ENCODE results near the gene MYOZ3. TPM values are rescaled to one million over a fixed set of nuclear protein-coding genes. Genes with fewer than 3 reads are reported as not detected.

MYOZ3 gene
- total RNA-seq, 1 experiment from 2014 or later, result 0.10 TPM

DNA sequence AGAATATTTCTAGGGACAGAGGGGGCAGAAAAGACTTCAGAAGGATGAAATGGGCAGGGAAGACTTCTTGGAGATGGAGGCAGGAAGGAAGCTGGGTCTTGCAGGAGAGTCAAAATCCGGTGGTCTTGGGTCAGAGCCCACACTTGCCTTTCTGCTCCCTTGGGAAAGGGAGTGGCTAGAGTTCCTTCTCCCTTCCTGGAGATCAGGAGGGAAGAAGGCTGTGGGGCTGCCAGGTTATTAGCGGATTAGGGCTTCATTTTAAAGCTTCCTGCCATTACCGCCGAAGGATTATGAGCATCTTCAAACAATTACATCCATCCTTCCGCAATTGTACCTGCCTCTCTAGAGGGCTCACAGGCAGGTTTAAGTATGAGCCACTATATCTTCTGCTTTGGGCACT, 39.8 kb upstream of the MYOZ3 start:
- no peak overlapping the region for H3K4me3 ChIP-seq (replicated peaks in 1 of 2; ENCODE audit: low read depth in 1 of 2, low read length in 2 of 2)
- TF ChIP-seq YY1 (IDR thresholded peaks at IDR 0.05; ENCODE audit: extremely low read depth, insufficient replicate concordance, low read depth, low read length), result no peak
- TF ChIP-seq, protein P1, sequence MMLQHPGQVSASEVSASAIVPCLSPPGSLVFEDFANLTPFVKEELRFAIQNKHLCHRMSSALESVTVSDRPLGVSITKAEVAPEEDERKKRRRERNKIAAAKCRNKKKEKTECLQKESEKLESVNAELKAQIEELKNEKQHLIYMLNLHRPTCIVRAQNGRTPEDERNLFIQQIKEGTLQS (IDR thresholded peaks at IDR 0.05), result no peak
- no peak for TF ChIP-seq EZH2phosphoT487 (IDR thresholded peaks at IDR 0.05; ENCODE audit: borderline replicate concordance)
- H3K9me2 ChIP-seq (ENCODE audit: insufficient read depth), result no peaks in the 10 kb centered on the region
- no peaks in the 10 kb centered on the region for H3K36me3 ChIP-seq (ENCODE audit: control insufficient read depth in 1 of 2, insufficient read depth in 2 of 2, low read length in 2 of 2)
- no peak overlapping the region for H3K4me2 ChIP-seq (ENCODE audit: low read length)
- ChIA-PET CTCF (no interaction called here), RAD21 (ENCODE audit: low non-redundant PET in 1 of 2, low total read pairs in 2 of 2, uncharacterized antibody in 2 of 2, unreplicated experiment in 2 of 2) (no interaction called here), POLR2A (no interaction called here)
- ATAC-seq (no peak), DNase-seq (ENCODE audit: low read depth, low spot score) (no peak)
- no peaks in the 10 kb centered on the region for H3K79me2 ChIP-seq (ENCODE audit: insufficient read depth, low read length)
- H3K27me3 ChIP-seq (ENCODE audit: insufficient read depth, low read length), result no peaks in the 10 kb centered on the region
- H4K20me1 ChIP-seq (ENCODE audit: insufficient read depth), result no peaks in the 10 kb centered on the region
- H3K27ac ChIP-seq (ENCODE audit: low read depth, low read length), result no peak overlapping the region
- no TSS peak for BruUV-seq (replicated peaks)
- H3K9me3 ChIP-seq (ENCODE audit: control insufficient read depth in 1 of 2, insufficient read depth in 1 of 2, low read depth in 1 of 2, low read length in 2 of 2), result no peaks in the 10 kb centered on the region
- intact Hi-C loops (cut with micrococcal nuclease), result no loop called here
- H2AFZ ChIP-seq (ENCODE audit: low read depth, low read length, poor library complexity, severe bottlenecking), result no peak overlapping the region
- peaks cover 27 to 36% of the 10 kb centered on the region in 2 experiments for H3K4me1 ChIP-seq (ENCODE audit: control insufficient read depth in 1 of 2, insufficient read depth in 2 of 2, low read length in 2 of 2)
- H3K9ac ChIP-seq (ENCODE audit: low read length), result no peak overlapping the region

DNA sequence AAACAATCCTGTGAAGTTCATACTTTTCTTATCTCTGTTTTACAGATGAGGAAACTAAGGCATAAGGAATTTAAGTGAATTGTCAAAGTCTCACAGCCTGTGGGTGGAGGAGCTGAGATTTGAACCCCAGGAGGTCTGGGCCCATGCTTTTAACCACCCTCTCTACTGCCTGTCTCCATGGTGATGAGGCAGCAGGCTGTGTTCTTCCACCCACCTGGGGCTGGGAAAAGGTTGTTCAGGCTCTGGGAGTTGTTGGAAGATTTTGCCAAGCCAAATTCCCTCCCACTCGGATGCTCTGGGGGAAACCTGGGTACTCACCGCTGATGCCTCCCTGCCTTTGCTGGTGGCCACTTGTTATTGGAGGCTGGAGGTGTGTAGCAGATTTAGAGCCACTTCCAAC, 38.9 kb upstream of the MYOZ3 start:
- Histone ChIP-seq H2AFZ (ENCODE audit: low read depth, low read length, poor library complexity, severe bottlenecking) (no peak overlapping the region), H3K4me2 (ENCODE audit: low read length) (no peak overlapping the region), H3K79me2 (ENCODE audit: insufficient read depth, low read length) (no peaks in the 10 kb centered on the region), H3K4me3 (replicated peaks in 1 of 2; ENCODE audit: low read depth in 1 of 2, low read length in 2 of 2) (no peak overlapping the region), H3K27me3 (ENCODE audit: insufficient read depth, low read length) (no peaks in the 10 kb centered on the region), H3K36me3 (ENCODE audit: control insufficient read depth in 1 of 2, insufficient read depth in 2 of 2, low read length in 2 of 2) (no peaks in the 10 kb centered on the region), H4K20me1 (ENCODE audit: insufficient read depth) (no peaks in the 10 kb centered on the region), H3K9ac (ENCODE audit: low read length) (no peak overlapping the region), H3K9me2 (ENCODE audit: insufficient read depth) (no peaks in the 10 kb centered on the region), H3K9me3 (ENCODE audit: control insufficient read depth in 1 of 2, insufficient read depth in 1 of 2, low read depth in 1 of 2, low read length in 2 of 2) (no peaks in the 10 kb centered on the region), H3K27ac (ENCODE audit: low read depth, low read length) (no peak overlapping the region), H3K4me1 (ENCODE audit: control insufficient read depth in 1 of 2, insufficient read depth in 2 of 2, low read length in 2 of 2) (peaks cover 19 to 34% of the 10 kb centered on the region in 2 experiments)
- intact Hi-C loops (cut with micrococcal nuclease), result no loop called here
- POLR2A ChIA-PET, result no interaction called here
- TF ChIP-seq CEBPB (IDR thresholded peaks at IDR 0.05; ENCODE audit: low read depth) (no peak), EZH2 (IDR thresholded peaks at IDR 0.05) (no peak), FOSL1 (IDR thresholded peaks at IDR 0.05; ENCODE audit: low read depth) (no peak), JUND (IDR thresholded peaks at IDR 0.05) (no peak), EGR1 (IDR thresholded peaks at IDR 0.05; ENCODE audit: low read depth) (no peak), SRF (IDR thresholded peaks at IDR 0.05; ENCODE audit: low read depth) (no peak), ZFX (IDR thresholded peaks at IDR 0.05) (no peak), POLR2AphosphoS5 (IDR thresholded peaks at IDR 0.05; ENCODE audit: low read depth, low read length) (no peak), YY1 (IDR thresholded peaks at IDR 0.05; ENCODE audit: extremely low read depth, insufficient replicate concordance, low read depth, low read length) (no peak)
- TF ChIP-seq, protein P2, sequence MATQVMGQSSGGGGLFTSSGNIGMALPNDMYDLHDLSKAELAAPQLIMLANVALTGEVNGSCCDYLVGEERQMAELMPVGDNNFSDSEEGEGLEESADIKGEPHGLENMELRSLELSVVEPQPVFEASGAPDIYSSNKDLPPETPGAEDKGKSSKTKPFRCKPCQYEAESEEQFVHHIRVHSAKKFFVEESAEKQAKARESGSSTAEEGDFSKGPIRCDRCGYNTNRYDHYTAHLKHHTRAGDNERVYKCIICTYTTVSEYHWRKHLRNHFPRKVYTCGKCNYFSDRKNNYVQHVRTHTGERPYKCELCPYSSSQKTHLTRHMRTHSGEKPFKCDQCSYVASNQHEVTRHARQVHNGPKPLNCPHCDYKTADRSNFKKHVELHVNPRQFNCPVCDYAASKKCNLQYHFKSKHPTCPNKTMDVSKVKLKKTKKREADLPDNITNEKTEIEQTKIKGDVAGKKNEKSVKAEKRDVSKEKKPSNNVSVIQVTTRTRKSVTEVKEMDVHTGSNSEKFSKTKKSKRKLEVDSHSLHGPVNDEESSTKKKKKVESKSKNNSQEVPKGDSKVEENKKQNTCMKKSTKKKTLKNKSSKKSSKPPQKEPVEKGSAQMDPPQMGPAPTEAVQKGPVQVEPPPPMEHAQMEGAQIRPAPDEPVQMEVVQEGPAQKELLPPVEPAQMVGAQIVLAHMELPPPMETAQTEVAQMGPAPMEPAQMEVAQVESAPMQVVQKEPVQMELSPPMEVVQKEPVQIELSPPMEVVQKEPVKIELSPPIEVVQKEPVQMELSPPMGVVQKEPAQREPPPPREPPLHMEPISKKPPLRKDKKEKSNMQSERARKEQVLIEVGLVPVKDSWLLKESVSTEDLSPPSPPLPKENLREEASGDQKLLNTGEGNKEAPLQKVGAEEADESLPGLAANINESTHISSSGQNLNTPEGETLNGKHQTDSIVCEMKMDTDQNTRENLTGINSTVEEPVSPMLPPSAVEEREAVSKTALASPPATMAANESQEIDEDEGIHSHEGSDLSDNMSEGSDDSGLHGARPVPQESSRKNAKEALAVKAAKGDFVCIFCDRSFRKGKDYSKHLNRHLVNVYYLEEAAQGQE (IDR thresholded peaks at IDR 0.05; ENCODE audit: low read depth), result no peak
- ATAC-seq, result no peak
- no peak for DNase-seq (ENCODE audit: low read depth, low spot score)
- BruUV-seq (replicated peaks), result no TSS peak
- CTCF ChIA-PET, result no interaction called here
- RAD21 ChIA-PET (ENCODE audit: low non-redundant PET in 1 of 2, low total read pairs in 2 of 2, uncharacterized antibody in 2 of 2, unreplicated experiment in 2 of 2), result no interaction called here

Measured in HCT116 (cell line).